ENCODE measurements around the gene CNOT6.

- TF ChIP-seq, protein P1, sequence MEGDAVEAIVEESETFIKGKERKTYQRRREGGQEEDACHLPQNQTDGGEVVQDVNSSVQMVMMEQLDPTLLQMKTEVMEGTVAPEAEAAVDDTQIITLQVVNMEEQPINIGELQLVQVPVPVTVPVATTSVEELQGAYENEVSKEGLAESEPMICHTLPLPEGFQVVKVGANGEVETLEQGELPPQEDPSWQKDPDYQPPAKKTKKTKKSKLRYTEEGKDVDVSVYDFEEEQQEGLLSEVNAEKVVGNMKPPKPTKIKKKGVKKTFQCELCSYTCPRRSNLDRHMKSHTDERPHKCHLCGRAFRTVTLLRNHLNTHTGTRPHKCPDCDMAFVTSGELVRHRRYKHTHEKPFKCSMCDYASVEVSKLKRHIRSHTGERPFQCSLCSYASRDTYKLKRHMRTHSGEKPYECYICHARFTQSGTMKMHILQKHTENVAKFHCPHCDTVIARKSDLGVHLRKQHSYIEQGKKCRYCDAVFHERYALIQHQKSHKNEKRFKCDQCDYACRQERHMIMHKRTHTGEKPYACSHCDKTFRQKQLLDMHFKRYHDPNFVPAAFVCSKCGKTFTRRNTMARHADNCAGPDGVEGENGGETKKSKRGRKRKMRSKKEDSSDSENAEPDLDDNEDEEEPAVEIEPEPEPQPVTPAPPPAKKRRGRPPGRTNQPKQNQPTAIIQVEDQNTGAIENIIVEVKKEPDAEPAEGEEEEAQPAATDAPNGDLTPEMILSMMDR (IDR thresholded peaks at IDR 0.05), result no peak
- no peak for TF ChIP-seq POLR2A (IDR thresholded peaks at IDR 0.05)
Measured at GRCh38 chr5:180470361-180470760, 23.8 kb upstream of the CNOT6 start.

Data from thyroid gland (tissue), 4 donors.